ENCODE measurements around the gene AOPEP. TPM values are rescaled to one million over a fixed set of nuclear protein-coding genes. Genes with fewer than 3 reads are reported as not detected.

The AOPEP gene
- total and polyA plus RNA-seq, 2 donors = 9.6 to 36.5 TPM

GRCh38 chr9:95134457-95134881, 408.0 kb downstream of the AOPEP start:
- H3K4me3 ChIP-seq (ENCODE audit: low read length in 2 of 2) = no peak overlapping the region
- no peak for DNase-seq (ENCODE audit: low read depth in 6 of 9, low spot score in 9 of 9)
- no peaks in the 10 kb centered on the region for H3K27me3 ChIP-seq (ENCODE audit: control insufficient read depth in 2 of 2, insufficient read depth in 1 of 2, low read length in 1 of 2)
- no peaks in the 10 kb centered on the region for H3K9me3 ChIP-seq (ENCODE audit: control insufficient read depth in 2 of 2, insufficient read depth in 1 of 2, low read length in 1 of 2)
- peaks cover 0 to 3% of the 10 kb centered on the region in 2 donors for H3K4me1 ChIP-seq (ENCODE audit: control insufficient read depth in 2 of 2, insufficient read depth in 2 of 2, low read length in 2 of 2)
- no peak overlapping the region for H3K27ac ChIP-seq (ENCODE audit: low read depth in 1 of 2, low read length in 1 of 2)
- H3K36me3 ChIP-seq (ENCODE audit: control insufficient read depth in 2 of 2, insufficient read depth in 2 of 2, low read length in 1 of 2) = peaks cover 2 to 5% of the 10 kb centered on the region in 2 donors
- 95% methylated on average over 9 of the region's 9 CpGs for WGBS

- Histone ChIP-seq H3K27me3 (ENCODE audit: control insufficient read depth in 2 of 2, insufficient read depth in 1 of 2, low read length in 1 of 2) (no peaks in the 10 kb centered on the region), H3K9me3 (ENCODE audit: control insufficient read depth in 2 of 2, insufficient read depth in 1 of 2, low read length in 1 of 2) (no peaks in the 10 kb centered on the region), H3K4me3 (ENCODE audit: low read length in 2 of 2) (no peak overlapping the region), H3K4me1 (ENCODE audit: control insufficient read depth in 2 of 2, insufficient read depth in 2 of 2, low read length in 2 of 2) (peaks cover 0 to 3% of the 10 kb centered on the region in 2 donors), H3K27ac (ENCODE audit: low read depth in 1 of 2, low read length in 1 of 2) (no peak overlapping the region), H3K36me3 (ENCODE audit: control insufficient read depth in 2 of 2, insufficient read depth in 2 of 2, low read length in 1 of 2) (peaks cover 2 to 5% of the 10 kb centered on the region in 2 donors)
- DNase-seq (ENCODE audit: low read depth in 6 of 9, low spot score in 9 of 9) = no peak
- over 99% methylated on average over 10 of the region's 10 CpGs for WGBS
Observed at GRCh38 chr9:95135756-95136155, 409.3 kb downstream of the AOPEP start.

Other genes with a start within 250 kb of the AOPEP start
- gene PCAT7, start 171.6 kb upstream of the AOPEP start, total RNA-seq = under 0.01 TPM
- 0.11 TPM for gene PCAT7, start 171.6 kb upstream of the AOPEP start, polyA plus RNA-seq
- 0.38 TPM for gene FBP2, start 132.9 kb upstream of the AOPEP start, total RNA-seq
- gene FBP2, start 132.9 kb upstream of the AOPEP start, polyA plus RNA-seq = 0.32 TPM
- 0.76 TPM for gene FBP1, start 87.2 kb upstream of the AOPEP start, total RNA-seq
- gene FBP1, start 87.2 kb upstream of the AOPEP start, polyA plus RNA-seq = 10.2 TPM